Measurements from ENCODE around the gene PTPRN2. TPM values are rescaled to one million over a fixed set of nuclear protein-coding genes. Genes with fewer than 3 reads are reported as not detected.

PTPRN2 gene
- total and polyA plus RNA-seq, 2 of the 13 experiments (the other 11 are each of a cell fraction or from before 2014, with no cell fraction given) = 2.5 to 24.2 TPM

DNA sequence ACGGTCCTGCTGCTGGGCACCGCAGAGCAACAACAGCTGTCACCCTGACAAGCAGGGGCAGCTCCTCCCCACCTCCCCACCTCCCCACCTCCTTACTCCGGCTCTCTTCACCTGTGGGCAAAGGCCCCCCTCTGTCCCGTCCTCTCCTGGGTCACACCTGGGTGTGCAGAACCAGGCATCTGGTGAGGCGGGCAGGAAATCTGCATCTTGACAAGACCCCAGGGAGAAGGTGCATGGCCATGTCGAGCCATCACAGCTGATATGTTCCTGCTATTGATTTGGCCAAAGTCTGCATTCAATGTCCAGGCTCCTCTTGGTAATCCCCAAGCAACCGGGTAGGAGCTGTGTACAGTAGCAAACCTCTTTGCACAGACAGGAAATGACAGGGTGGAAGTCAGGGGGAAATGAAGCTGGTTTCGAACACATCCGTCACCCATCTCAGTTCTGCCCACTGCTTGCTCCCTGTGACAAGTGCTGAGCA lies 696.7 kb downstream of the PTPRN2 start:
- BruUV-seq (replicated peaks) = no TSS peak
- POLR2A ChIA-PET = no interaction called here

More for the DNA sequence above, 696.7 kb downstream of the PTPRN2 start:
- no peak overlapping the region for H2AFZ ChIP-seq (ENCODE audit: low read length)
- H3K4me2 ChIP-seq (ENCODE audit: low read depth, low read length) = no peak overlapping the region
- no peak overlapping the region for H3K4me3 ChIP-seq (replicated peaks in 1 of 3; ENCODE audit: insufficient read depth in 1 of 3, low read depth in 2 of 3, low read length in 3 of 3)
- no peaks in the 10 kb centered on the region for H3K79me2 ChIP-seq (ENCODE audit: insufficient read depth, low read length)
- H3K27ac ChIP-seq (ENCODE audit: extremely low read length, insufficient read depth, low read length) = no peak overlapping the region
- ATAC-seq = peak; percentile 88
- CTCF ChIA-PET (ENCODE audit: low intra/inter-chr PET ratio, low total read pairs) = no interaction called here
- H3K4me1 ChIP-seq (ENCODE audit: insufficient read depth, low read length) = peaks cover 15% of the 10 kb centered on the region
- in situ Hi-C loops (cut with HindIII; ENCODE audit: extremely low pct_ligation_motif_present, low pct_unique_long_range_greater_than_20kb) = no loop called here
- DNase-seq (ENCODE audit: low spot score) = no peak
- H3K9ac ChIP-seq (ENCODE audit: insufficient read depth, low read depth, low read length) = no peak overlapping the region
- intact Hi-C loops (cut with micrococcal nuclease; ENCODE audit: unreplicated experiment) = no loop called here
- FAIRE-seq = no peak
- no peaks in the 10 kb centered on the region for H3K9me3 ChIP-seq (ENCODE audit: low read length)
- WGBS (ENCODE audit: low lambda C conversion rate) = 62% methylated on average over 7 of the region's 9 CpGs
- TF ChIP-seq, protein P1, sequence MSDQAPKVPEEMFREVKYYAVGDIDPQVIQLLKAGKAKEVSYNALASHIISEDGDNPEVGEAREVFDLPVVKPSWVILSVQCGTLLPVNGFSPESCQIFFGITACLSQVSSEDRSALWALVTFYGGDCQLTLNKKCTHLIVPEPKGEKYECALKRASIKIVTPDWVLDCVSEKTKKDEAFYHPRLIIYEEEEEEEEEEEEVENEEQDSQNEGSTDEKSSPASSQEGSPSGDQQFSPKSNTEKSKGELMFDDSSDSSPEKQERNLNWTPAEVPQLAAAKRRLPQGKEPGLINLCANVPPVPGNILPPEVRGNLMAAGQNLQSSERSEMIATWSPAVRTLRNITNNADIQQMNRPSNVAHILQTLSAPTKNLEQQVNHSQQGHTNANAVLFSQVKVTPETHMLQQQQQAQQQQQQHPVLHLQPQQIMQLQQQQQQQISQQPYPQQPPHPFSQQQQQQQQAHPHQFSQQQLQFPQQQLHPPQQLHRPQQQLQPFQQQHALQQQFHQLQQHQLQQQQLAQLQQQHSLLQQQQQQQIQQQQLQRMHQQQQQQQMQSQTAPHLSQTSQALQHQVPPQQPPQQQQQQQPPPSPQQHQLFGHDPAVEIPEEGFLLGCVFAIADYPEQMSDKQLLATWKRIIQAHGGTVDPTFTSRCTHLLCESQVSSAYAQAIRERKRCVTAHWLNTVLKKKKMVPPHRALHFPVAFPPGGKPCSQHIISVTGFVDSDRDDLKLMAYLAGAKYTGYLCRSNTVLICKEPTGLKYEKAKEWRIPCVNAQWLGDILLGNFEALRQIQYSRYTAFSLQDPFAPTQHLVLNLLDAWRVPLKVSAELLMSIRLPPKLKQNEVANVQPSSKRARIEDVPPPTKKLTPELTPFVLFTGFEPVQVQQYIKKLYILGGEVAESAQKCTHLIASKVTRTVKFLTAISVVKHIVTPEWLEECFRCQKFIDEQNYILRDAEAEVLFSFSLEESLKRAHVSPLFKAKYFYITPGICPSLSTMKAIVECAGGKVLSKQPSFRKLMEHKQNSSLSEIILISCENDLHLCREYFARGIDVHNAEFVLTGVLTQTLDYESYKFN (CRISPR knock-in tag; conservative IDR thresholded peaks at IDR 0.05) = 0 out of 2 replicates have a peak, but pooled peaks have one; percentile 13
- TF ChIP-seq GABPA (IDR thresholded peaks at IDR 0.05; ENCODE audit: low read depth, low read length) (0 out of 2 replicates have a peak, but pooled peaks have one; percentile 13), GABPA (CRISPR knock-in tag; IDR thresholded peaks at IDR 0.05; ENCODE audit: low read depth) (no peak), HNF4A (CRISPR knock-in tag; IDR thresholded peaks at IDR 0.05) (peak; percentile 32; the same call in 1 of the 2 replicates)
- TF ChIP-seq, protein P2, sequence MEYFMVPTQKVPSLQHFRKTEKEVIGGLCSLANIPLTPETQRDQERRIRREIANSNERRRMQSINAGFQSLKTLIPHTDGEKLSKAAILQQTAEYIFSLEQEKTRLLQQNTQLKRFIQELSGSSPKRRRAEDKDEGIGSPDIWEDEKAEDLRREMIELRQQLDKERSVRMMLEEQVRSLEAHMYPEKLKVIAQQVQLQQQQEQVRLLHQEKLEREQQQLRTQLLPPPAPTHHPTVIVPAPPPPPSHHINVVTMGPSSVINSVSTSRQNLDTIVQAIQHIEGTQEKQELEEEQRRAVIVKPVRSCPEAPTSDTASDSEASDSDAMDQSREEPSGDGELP (IDR thresholded peaks at IDR 0.05; ENCODE audit: borderline replicate concordance, low read depth) = peak; percentile 65; the same call in 1 of the 2 replicates
- TF ChIP-seq, protein P3, sequence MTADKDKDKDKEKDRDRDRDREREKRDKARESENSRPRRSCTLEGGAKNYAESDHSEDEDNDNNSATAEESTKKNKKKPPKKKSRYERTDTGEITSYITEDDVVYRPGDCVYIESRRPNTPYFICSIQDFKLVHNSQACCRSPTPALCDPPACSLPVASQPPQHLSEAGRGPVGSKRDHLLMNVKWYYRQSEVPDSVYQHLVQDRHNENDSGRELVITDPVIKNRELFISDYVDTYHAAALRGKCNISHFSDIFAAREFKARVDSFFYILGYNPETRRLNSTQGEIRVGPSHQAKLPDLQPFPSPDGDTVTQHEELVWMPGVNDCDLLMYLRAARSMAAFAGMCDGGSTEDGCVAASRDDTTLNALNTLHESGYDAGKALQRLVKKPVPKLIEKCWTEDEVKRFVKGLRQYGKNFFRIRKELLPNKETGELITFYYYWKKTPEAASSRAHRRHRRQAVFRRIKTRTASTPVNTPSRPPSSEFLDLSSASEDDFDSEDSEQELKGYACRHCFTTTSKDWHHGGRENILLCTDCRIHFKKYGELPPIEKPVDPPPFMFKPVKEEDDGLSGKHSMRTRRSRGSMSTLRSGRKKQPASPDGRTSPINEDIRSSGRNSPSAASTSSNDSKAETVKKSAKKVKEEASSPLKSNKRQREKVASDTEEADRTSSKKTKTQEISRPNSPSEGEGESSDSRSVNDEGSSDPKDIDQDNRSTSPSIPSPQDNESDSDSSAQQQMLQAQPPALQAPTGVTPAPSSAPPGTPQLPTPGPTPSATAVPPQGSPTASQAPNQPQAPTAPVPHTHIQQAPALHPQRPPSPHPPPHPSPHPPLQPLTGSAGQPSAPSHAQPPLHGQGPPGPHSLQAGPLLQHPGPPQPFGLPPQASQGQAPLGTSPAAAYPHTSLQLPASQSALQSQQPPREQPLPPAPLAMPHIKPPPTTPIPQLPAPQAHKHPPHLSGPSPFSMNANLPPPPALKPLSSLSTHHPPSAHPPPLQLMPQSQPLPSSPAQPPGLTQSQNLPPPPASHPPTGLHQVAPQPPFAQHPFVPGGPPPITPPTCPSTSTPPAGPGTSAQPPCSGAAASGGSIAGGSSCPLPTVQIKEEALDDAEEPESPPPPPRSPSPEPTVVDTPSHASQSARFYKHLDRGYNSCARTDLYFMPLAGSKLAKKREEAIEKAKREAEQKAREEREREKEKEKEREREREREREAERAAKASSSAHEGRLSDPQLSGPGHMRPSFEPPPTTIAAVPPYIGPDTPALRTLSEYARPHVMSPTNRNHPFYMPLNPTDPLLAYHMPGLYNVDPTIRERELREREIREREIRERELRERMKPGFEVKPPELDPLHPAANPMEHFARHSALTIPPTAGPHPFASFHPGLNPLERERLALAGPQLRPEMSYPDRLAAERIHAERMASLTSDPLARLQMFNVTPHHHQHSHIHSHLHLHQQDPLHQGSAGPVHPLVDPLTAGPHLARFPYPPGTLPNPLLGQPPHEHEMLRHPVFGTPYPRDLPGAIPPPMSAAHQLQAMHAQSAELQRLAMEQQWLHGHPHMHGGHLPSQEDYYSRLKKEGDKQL (CRISPR knock-in tag; IDR thresholded peaks at IDR 0.05; ENCODE audit: low read depth) = no peak
- H3K27me3 ChIP-seq (ENCODE audit: control insufficient read depth in 1 of 2, insufficient read depth in 2 of 2, low read length in 2 of 2) = no peaks in the 10 kb centered on the region
- H3K36me3 ChIP-seq (replicated peaks in 1 of 2; ENCODE audit: control insufficient read depth in 1 of 2, insufficient read depth in 2 of 2, low read length in 2 of 2) = no peaks in the 10 kb centered on the region
- 0 out of 2 replicates have a peak, but pooled peaks cover 2% of the 10 kb centered on the region for H4K20me1 ChIP-seq (ENCODE audit: insufficient read depth, low read length)
